K562 (cell line): ENCODE measurements around the gene ARID3A. TPM values are rescaled to one million over a fixed set of nuclear protein-coding genes. Genes with fewer than 3 reads are reported as not detected.
"Not testable (repeated sequence)": the region's sequence is repeated elsewhere in the genome, so short reads cannot be mapped to it uniquely, and the experiment has no call there.

Source experiments
- ATAC-seq: fragments of 200-7000 bp; cut with Tn5 transposase; 3 replicates; pipeline ENCODE4 v1.9.1; 2020; ENCODE audit warnings: moderate library complexity
- BruUV-seq: library from RNA; stranded (reverse); fragments of 400-500 nt; replicated peaks from 2 replicates; lab custom pipeline; 2021; lab: Mats Ljungman, UMichigan
- CTCF ChIA-PET: fragments of 300-600 bp; formaldehyde crosslinking; extraction: SDS; loops from one replicate; lab custom pipeline; 2021; ENCODE audit warnings: low intra/inter-chr PET ratio; lab: Yijun Ruan, JAX
- POLR2A ChIA-PET: fragments of 300-600, 350-650 bp; sonication (Branson Sonifier 250); formaldehyde crosslinking; extraction: SDS; loops from one replicate; lab custom pipeline; 2021; ENCODE audit warnings: antibody characterized with exemption, inconsistent platforms; lab: Yijun Ruan, JAX
- DNase-seq, 4 experiments: peaks; one replicate each; pipeline versions ENCODE4 v3.0.0 to v3.0.0-alpha.2; 2011 to 2018; ENCODE audit warnings: low spot score in 3 of 4, mixed read lengths in 3 of 4; ENCODE audit errors: extremely low read depth in 1 of 4
- FAIRE-seq: peaks from 2 replicates; lab custom pipeline; 2011; peaks lifted over from hg19 to GRCh38; lab: Jason Lieb, UNC
- H2AFZ ChIP-seq: 2 replicates; pipeline ENCODE4 v1.6.0; 2011; ENCODE audit warnings: low read depth, low read length, control low read depth, inconsistent platforms
- H3K27ac ChIP-seq: fragments of 200-600 bp; 3 replicates; pipeline ENCODE4 v1.8.0; 2011; ENCODE audit warnings: low read depth, mild to moderate bottlenecking, control low read depth, inconsistent platforms, low read length, moderate library complexity, mixed read lengths; ENCODE audit errors: extremely low read depth
- H3K27me3 ChIP-seq, 2 experiments: fragments of 300-600 bp in 1 of 2; 2 replicates in 1 of 2; 3 replicates in 1 of 2; pipeline versions ENCODE4 v1.6.0 to v1.8.0; 2011; ENCODE audit warnings: inconsistent platforms in 2 of 2, low read length in 2 of 2, mild to moderate bottlenecking in 1 of 2, mixed read lengths in 1 of 2, moderate library complexity in 1 of 2; ENCODE audit not compliant: control insufficient read depth in 2 of 2, insufficient read depth in 2 of 2
- H3K36me3 ChIP-seq: fragments of 300-600 bp; 3 replicates; pipeline ENCODE4 v1.8.0; 2011; ENCODE audit warnings: mild to moderate bottlenecking, low read length, inconsistent platforms; ENCODE audit not compliant: control insufficient read depth, insufficient read depth
- H3K4me1 ChIP-seq, 2 experiments: fragments of 200-600 bp in 1 of 2; replicated peaks in 1 of 2; 2 replicates in 1 of 2; 3 replicates in 1 of 2; pipeline versions ENCODE4 v1.5.1 to v1.8.0; 2011; ENCODE audit warnings: inconsistent platforms in 2 of 2, low read length in 2 of 2, mild to moderate bottlenecking in 1 of 2, mixed read lengths in 1 of 2, moderate library complexity in 1 of 2; ENCODE audit not compliant: control insufficient read depth in 2 of 2, insufficient read depth in 2 of 2
- H3K4me2 ChIP-seq: 2 replicates; pipeline ENCODE4 v1.6.1; 2011; ENCODE audit warnings: low read length, control low read depth, inconsistent platforms, mixed read lengths; ENCODE audit not compliant: insufficient read depth
- H3K4me3 ChIP-seq: fragments of 200-600 bp; sonication (generic), shearing (Covaris generic); 2 replicates; pipeline ENCODE4 v1.5.1; 2016; ENCODE audit warnings: control low read depth, inconsistent platforms
- H3K79me2 ChIP-seq: fragments of 200-600 bp; 3 replicates; pipeline ENCODE4 v1.8.0; 2011; ENCODE audit warnings: low read length, inconsistent platforms; ENCODE audit not compliant: control insufficient read depth, insufficient read depth
- H3K9ac ChIP-seq, 2 experiments: 2 replicates each; pipeline versions ENCODE4 v1.6.0 to v1.6.1; 2011; ENCODE audit warnings: low read depth in 2 of 2, low read length in 2 of 2, control low read depth in 1 of 2, inconsistent platforms in 1 of 2, mild to moderate bottlenecking in 1 of 2, mixed read lengths in 1 of 2; ENCODE audit not compliant: insufficient read depth in 1 of 2
- H3K9me1 ChIP-seq: one replicate; pipeline ENCODE4 v1.6.0; 2011; ENCODE audit warnings: inconsistent platforms, mild to moderate bottlenecking, low read length, moderate library complexity; ENCODE audit not compliant: control insufficient read depth, insufficient read depth
- H3K9me3 ChIP-seq: replicated peaks from 2 replicates; pipeline ENCODE4 v1.5.1; 2011; ENCODE audit warnings: low read depth, low read length, inconsistent platforms; ENCODE audit not compliant: control insufficient read depth, insufficient read depth
- H4K20me1 ChIP-seq: replicated peaks from 2 replicates; pipeline ENCODE4 v1.6.1; 2011; ENCODE audit warnings: low read length, inconsistent platforms, mixed read lengths; ENCODE audit not compliant: control insufficient read depth, insufficient read depth
- ADNP ChIP-seq: fragments of 200-800 bp; sonication (Bioruptor generic); IDR thresholded peaks from 2 replicates; pipeline ENCODE4 v1.6.1; 2016; ENCODE audit warnings: missing genetic modification characterization, missing compliant biosample characterization
- CREM ChIP-seq: IDR thresholded peaks from 2 replicates; pipeline ENCODE4 v1.6.1; 2014; ENCODE audit warnings: antibody characterized with exemption, low read depth
- DEAF1 ChIP-seq: fragments of 450-650 bp; formaldehyde crosslinking; IDR thresholded peaks from 2 replicates; pipeline ENCODE4 v1.4.0; 2020; ENCODE audit warnings: mild to moderate bottlenecking, moderate library complexity
- FUS ChIP-seq: fragments of 200-400 bp; formaldehyde crosslinking; optimal IDR thresholded peaks from 2 replicates; pipeline ENCODE3; 2017; ENCODE audit warnings: low read depth, low read length
- IRF1 ChIP-seq: sonication (generic); formaldehyde crosslinking; IDR thresholded peaks from 2 replicates; pipeline ENCODE4 v1.8.0; 2022; ENCODE audit warnings: missing genetic modification reagents, mild to moderate bottlenecking, borderline replicate concordance
- MTA1 ChIP-seq: fragments of 450-650 bp; IDR thresholded peaks from 2 replicates; pipeline ENCODE4 v1.6.1; 2017; ENCODE audit warnings: borderline replicate concordance
- NCOA4 ChIP-seq: fragments of 450-650 bp; IDR thresholded peaks from 2 replicates; pipeline ENCODE4 v1.6.1; 2018; ENCODE audit warnings: mild to moderate bottlenecking; ENCODE audit not compliant: partially characterized antibody
- PRDM10 ChIP-seq: fragments of 450-650 bp; IDR thresholded peaks from 2 replicates; pipeline ENCODE4 v1.6.1; 2018; ENCODE audit not compliant: partially characterized antibody
- RFX7 ChIP-seq: fragments of 250-450 bp; sonication (Bioruptor Pico); IDR thresholded peaks from 2 replicates; pipeline ENCODE4 v1.5.1; 2021; ENCODE audit warnings: mild to moderate bottlenecking
- ZC3H4 ChIP-seq: sonication (generic); formaldehyde crosslinking; IDR thresholded peaks from 2 replicates; pipeline ENCODE4 v1.9.0; 2021; ENCODE audit warnings: missing genetic modification reagents, borderline replicate concordance
- ZNF274 ChIP-seq: IDR thresholded peaks from 2 replicates; pipeline ENCODE4 v1.6.1; 2011; ENCODE audit warnings: low read depth, mild to moderate bottlenecking, low read length, moderate library complexity, borderline replicate concordance
- WGBS: fragments of 100-300 bp; shearing (Covaris generic); methylation state at CpG from one replicate; pipeline ENCODE4 v1.1.6; 2016; ENCODE audit warnings: low coverage, mixed read lengths; ENCODE audit not compliant: insufficient coverage; ENCODE audit errors: missing lambda C conversion rate; 5-methylcytosine and 5-hydroxymethylcytosine counted together
- in situ Hi-C: fragments of 300-500 bp; cut with MboI; formaldehyde crosslinking; loops from 4 replicates; pipeline ENCODE4 v1.15.0; 2018; ENCODE audit warnings: inconsistent platforms, mixed read lengths
- intact Hi-C: fragments of 100-400 bp; cut with micrococcal nuclease; formaldehyde crosslinking; loops from 2 replicates; pipeline ENCODE4 v1.14.2; 2022
- polyA plus RNA-seq, 8 experiments: library from polyadenylated mRNA; depleted of rRNA in 4 of 8; stranded (reverse) in 5 of 8; unstranded in 3 of 8; fragments of >200 nt; fragmentation: Nextera tagmentation in 2 of 8; fragmentation: Illumina TruSeq in 1 of 8; extraction: Ambion mirVana in 2 of 8; extraction: Trizol in 1 of 8; gene quantifications; 2 replicates each; pipeline versions ENCODE4 v1.2.1 to v1.2.3, GENCODE V29; 2011 to 2014; ENCODE audit warnings: inconsistent platforms in 1 of 8, missing spikeins in 1 of 8
- total RNA-seq, 7 experiments: library from RNA; depleted of rRNA in 6 of 7; stranded (reverse); fragments of >200 nt in 6 of 7; fragmentation: Illumina TruSeq in 2 of 7; extraction: Trizol in 2 of 7; gene quantifications; 2 replicates each; pipeline versions ENCODE4 v1.2.1 to v1.2.3, GENCODE V29; 2011 to 2021; ENCODE audit warnings: low replicate concordance in 1 of 7

The ARID3A gene
- total and polyA plus RNA-seq, 9 of the 15 experiments (the other 6 are each of a cell fraction or from before 2014, with no cell fraction given): 1.4 to 118 (median 31.2) TPM

- TF ChIP-seq ADNP (tag) (no peak), MTA1 (no peak), NCOA4 (no peak), FUS (peak; percentile 42), PRDM10 (no peak), DEAF1 (CRISPR knock-in tag) (no peak), ZC3H4 (CRISPR knock-in tag) (no peak), ZNF274 (no peak), RFX7 (CRISPR knock-in tag) (no peak), CREM (peak; percentile 80), IRF1 (CRISPR knock-in tag) (no peak)
These were observed 95.1 kb downstream of the ARID3A start, which contains the start of gene TMEM259 (continued) for GRCh38 chr19:1020868-1021425.

- H3K9me1 ChIP-seq, H3K9me3 ChIP-seq, H3K4me3 ChIP-seq, H3K4me2 ChIP-seq, H3K9ac ChIP-seq, BruUV-seq, FAIRE-seq, CTCF ChIA-PET, intact Hi-C loops, H2AFZ ChIP-seq, ATAC-seq, H3K27ac ChIP-seq, in situ Hi-C loops, DNase-seq, H3K27me3 ChIP-seq: not testable (repeated sequence)
- H3K36me3 ChIP-seq: peaks cover 14% of the 10 kb centered on the region; the same call in 1 of the 3 replicates
- POLR2A ChIA-PET: interaction anchor here (0.7 kb wide), 1 partner anchor 11 kb away, joined by 4 read pairs; no protein-coding TSS in a partner anchor
- peaks cover 11 to 76% of the 10 kb centered on the region in 2 experiments; a peak in 4 of 5 replicates for H3K4me1 ChIP-seq
- 85% methylated on average over 5 of the region's 5 CpGs for WGBS
- peaks cover 18% of the 10 kb centered on the region for H4K20me1 ChIP-seq
- H3K79me2 ChIP-seq: peaks cover 46% of the 10 kb centered on the region
These were observed 98.0 kb downstream of the ARID3A start for GRCh38 chr19:1023883-1024188.
